HG03064 (cell line): ENCODE data around the gene GEMIN4.

Experiments used
- ATAC-seq: cut with Tn5 transposase; IDR thresholded peaks from one replicate; pipeline ENCODE4 v1.9.1; 2021; ENCODE audit warnings: low read depth; ENCODE audit not compliant: unreplicated experiment

The GEMIN4 gene

DNA sequence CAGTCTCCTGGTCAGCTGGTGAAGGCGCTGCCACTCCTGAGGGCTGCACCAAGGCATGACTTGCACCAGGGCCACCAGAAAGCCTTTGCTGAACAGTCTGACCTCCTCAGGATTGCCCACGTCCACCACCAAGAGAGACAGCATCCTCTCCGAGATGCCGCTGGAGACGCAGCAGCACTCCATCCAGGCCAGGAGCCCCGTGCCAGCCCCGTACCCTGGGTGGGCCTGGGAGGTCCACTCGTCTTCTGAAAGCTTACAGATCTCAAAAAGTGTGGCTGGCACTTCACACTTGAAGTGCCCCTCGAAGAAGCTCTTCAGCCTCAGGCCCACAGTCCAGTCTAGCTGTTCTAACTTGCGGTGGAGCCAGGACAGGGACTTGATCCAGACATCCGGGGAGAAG is 6.7 kb downstream of the GEMIN4 start:
- no peak for ATAC-seq

DNA sequence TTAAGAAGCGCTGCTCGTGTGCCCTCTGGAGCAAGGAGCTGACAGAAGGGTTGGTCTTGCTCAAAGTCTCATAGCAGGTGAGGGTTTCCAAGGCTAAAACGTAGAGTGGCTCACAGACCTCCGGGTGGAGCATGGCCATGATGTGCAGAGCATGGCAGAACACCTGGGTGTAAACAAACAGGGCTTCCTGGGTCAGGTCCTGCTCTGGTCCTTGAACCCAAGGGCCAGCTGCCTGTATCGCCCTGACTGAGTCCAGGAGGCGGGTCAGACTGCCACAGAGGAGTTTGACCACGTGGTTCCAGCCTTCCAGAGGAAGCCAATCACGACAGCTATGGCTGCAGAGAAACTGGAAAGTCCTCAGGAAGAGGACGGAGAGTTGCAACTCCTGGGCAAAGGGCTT is 7.1 kb downstream of the GEMIN4 start:
- no peak for ATAC-seq

- no peak for ATAC-seq
Measured at GRCh38 chr17:743139-743538, 8.9 kb downstream of the GEMIN4 start.

GRCh38 chr17:742147-742793 is 9.8 kb downstream of the GEMIN4 start:
- no peak for ATAC-seq

DNA sequence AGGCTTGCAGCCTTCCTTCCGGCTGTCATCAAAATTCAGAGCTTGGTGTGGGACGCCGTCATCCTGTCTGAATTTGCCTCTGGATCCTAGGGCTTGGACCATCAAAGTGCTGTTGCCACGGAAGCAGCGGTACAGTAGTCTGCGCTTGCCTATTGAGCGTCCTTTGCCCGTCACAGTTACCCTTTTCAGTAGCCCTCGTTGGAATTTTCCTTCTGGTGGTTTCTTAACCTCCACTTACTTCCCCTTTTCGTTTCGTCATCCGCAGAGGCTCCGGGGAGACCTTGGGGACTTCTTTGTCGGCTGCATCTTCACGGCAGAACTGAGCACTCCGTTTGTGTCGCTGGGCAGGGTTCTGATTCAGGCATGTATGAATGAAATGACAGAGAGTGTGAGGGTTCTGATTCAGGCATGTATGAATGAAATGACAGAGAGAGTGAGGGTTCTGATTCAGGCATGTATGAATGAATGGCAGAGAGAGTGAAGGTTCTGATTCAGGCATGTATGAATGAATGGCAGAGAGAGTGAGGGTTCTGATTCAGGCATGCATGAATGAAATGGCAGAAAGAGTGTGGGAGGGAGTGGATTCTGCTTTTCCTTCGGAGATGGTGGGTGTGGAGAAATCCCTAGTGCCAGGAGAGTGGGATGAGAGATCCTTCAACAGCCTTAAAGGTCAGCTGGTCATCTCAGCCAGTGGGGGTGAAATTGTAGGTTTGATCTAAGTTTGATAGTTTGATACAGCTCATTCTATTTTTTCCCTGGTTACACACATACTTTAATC is 11.6 kb downstream of the GEMIN4 start:
- ATAC-seq, result peak; percentile 69

DNA sequence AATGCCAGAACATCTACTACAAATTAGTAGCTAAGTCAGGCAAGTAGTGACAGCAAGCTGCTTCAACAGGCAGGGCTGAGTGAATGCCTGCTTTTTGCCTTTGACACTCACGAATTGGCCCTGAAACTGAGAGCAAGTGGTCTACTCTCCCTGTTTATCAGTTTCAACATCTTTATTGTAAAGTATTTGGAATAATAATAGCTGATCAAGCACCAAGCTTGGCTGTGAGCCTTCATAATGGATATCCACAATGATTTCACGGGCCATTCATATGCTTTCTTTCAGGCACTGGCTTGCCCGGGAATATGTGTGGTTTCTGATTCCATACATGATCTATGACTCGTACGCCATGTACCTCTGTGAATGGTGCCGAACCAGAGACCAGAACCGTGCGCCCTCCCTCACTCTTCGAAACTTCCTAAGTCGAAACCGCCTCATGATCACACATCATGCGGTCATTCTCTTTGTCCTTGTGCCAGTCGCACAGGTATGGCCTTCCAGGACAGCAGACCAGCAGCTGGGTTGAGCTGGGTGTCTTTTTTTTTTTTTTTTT is 14.4 kb downstream of the GEMIN4 start:
- no peak for ATAC-seq

DNA sequence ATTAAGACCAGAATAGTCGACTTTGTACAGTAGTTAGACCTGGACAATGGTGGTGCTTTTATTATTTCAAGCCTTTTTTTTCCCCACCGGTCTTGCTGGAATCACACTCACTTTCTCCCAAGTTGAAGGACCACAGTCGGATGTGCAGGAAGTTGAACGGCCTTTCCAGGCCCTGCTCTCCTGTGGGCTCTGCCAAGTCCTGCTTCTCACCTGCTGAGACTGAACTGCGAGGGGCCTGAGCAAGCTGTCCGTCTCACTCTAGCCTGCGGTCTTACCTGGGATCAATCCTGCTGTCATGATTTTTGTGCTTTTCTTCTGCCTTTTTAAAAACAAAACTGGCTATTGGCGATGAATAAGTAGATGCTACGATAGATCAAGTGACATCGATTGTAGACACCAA is 18.3 kb downstream of the GEMIN4 start:
- ATAC-seq, result no peak

DNA sequence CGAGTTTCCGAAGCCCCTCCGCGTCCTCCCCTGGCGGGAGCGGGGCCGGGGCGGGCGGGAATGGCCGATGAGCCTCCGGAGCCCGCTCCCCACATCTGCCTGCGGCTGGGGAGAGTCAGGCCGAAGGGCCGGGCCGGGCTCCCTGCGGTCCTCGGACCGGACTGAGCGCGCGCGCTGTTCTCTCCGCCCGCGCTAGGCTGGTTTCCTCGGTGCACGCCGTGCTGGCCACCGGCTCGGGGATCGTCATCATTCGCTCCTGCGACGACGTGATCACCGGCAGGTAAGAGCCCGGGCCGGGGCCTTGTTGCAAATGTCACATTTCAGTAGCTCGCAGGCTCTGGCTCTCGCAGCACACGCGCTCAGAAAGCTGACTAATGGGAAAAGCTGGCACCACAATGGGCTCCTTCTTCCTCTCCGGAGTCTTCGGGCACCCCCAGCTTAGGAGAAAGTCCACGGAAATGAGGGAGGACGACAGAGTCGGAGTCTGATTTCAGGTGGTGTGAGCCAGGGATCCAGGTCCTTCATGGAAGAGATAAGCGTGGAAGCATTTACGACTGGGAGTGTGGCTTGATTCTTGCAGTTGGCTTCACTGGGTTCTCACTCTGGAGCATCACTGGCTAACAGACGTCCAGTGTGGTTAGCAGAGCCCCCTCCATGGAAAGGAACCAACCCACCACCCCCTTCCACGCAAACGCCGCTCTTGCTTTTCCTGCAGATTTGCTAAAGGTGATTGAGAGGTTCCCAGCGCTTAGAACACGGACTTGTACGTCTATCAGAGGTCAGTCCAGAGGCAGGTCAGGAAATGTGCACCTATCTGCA is 19.0 kb downstream of the GEMIN4 start:
- ATAC-seq, result peak; percentile 22

DNA sequence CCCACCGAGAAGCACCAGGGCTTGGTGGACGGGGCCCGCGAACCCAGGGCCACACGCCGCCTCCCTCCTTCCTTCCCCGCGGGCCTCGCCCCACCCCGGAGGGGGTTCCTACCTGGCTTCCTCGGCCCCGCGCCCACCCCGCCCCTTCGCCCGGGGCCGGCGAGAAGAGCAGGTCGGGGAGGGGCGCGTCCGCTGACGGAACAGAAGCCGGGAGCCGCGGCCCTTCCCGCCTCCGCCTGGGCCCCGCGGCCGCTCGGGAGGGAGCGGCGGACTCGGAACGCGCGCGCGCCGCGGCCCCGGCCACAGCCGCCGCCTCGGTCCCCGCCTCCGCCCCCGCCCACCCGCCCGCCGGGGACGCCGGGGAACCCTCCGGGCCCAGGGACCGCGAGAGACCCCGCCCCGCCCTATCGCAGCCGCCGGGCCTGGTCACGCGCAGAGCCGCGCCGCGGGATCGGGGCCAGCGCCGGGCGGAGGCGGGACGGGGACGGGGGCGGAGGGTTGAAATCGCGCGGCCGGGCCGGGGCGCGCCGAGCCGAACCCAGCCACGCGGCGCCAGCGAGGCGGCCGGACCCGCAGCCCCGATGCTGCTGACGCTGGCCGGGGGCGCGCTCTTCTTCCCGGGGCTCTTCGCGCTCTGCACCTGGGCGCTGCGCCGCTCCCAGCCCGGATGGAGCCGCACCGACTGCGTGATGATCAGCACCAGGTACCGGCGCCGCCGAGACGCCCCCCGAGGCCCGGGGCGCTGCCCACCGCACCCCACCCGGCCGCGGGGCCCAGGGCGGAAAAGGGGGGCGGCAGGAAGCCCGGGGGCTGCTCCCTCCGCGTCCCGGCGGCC is 19.8 kb downstream of the GEMIN4 start, which contains the start of gene TLCD3A:
TLCD3A (plus strand) TSS at position 530 of the 835 bp plus-strand sequence; CDS start at position 582, 52 bp downstream.
- ATAC-seq, result peak; percentile 66

DNA sequence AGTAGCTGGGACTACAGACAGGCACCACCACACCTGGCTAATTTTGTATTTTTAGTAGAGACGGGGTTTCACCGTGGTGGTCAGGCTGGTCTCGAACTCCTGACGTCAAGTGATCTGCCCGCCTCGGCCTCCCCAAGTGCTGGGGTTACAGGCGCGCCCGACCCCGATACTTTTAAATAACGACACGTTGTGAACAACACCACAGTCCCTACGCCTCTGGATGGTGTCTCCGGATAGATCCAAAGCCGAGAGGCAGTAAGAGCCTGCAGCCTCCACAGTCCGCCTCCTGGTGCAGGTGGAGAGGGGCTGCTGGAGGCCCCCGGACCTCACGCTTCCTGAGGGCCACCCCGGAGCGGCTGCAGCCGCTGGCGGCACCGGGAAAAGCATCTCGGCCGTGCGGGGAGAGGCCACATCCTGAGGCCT is 20.4 kb downstream of the GEMIN4 start:
- no peak for ATAC-seq

GRCh38 chr17:728911-729310 is 23.2 kb downstream of the GEMIN4 start:
- ATAC-seq, result no peak

DNA sequence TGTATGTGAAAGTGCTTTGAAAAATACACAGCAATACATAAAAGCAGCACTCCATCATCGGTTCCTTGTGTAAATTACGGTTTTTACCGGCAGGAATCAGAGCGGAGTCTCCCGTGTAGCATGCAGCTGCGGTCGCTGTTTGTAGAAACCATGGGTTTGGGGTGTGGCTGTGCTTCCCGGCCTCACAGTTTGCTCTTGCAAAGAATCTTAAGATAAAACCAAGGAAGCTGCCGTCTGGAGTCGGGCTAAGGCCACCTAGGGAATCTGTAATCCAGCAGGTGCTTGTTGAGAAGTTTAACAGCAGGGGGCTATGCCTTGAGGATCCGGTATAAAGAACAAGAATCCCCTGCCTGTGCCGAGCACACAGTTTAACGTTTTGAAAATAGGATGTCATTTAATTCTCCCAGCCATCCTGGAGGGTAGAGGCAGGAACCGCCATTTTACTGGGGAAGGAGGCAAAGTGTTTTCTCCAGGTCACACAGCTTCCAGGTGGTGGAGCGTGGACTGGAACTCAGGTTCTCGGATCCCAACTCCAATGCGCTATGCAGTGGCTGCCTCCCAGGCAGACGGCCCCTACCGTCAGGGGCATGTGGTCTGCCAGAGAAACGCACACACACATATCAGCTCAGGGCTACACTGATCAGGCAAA is 25.7 kb downstream of the GEMIN4 start:
- no peak for ATAC-seq

DNA sequence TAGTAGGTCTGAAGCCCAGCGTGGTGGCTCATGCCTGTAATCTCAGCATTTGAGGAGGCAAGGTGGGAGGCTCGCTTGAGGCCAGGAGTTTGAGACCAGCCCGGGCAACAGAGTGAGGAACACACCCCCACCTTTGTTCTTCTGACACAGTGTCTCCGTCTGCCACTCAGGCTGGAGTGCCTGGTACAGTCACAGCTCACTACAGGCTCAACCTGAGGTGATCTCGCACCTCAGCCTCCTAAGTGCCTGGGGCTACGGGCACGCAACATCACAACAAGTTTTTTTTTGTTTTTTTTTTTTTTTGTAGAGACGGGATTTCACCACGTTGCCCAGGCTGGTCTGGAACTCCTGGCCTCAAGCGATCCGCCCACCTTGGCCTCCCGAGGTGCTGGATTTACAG is 26.3 kb downstream of the GEMIN4 start:
- no peak for ATAC-seq

DNA sequence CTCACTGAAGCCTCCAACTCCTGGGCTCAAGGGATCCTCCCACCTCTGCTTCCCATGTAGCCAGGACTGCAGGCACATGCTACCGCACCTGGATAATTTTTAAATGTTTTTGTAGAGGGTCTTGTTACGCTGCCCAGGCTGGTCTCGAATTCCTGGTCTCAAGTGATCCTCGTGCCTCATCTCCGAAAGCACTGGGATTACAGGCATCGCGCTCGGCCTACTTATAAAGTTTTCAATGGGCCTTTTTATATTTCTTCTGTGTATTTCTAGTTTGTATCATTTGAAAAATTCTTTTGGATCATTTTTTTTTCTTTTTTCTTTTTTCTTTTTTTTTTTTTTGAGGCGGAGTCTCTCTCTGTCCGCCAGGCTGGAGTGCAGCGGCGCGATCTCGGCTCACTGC is 27.0 kb downstream of the GEMIN4 start:
- no peak for ATAC-seq

DNA sequence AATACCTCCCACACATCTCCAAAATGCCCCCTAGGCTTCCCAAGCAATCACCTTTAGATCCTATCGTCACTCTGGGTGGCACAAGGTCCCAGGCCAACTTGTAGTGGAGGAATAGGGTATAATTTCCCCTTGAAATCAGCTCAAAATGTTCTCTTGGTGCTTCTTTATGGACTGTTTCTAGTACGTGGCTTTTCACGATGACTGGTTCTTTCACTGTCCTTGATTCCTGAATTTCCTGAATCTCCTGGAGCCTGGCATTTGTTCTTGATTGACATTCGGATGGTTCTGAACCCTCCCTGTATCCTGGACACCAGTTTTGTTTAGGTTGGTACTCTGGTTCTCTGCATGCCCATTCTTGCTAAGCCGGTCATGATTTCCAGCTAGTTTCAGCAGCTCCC is 30.5 kb downstream of the GEMIN4 start:
- no peak for ATAC-seq

DNA sequence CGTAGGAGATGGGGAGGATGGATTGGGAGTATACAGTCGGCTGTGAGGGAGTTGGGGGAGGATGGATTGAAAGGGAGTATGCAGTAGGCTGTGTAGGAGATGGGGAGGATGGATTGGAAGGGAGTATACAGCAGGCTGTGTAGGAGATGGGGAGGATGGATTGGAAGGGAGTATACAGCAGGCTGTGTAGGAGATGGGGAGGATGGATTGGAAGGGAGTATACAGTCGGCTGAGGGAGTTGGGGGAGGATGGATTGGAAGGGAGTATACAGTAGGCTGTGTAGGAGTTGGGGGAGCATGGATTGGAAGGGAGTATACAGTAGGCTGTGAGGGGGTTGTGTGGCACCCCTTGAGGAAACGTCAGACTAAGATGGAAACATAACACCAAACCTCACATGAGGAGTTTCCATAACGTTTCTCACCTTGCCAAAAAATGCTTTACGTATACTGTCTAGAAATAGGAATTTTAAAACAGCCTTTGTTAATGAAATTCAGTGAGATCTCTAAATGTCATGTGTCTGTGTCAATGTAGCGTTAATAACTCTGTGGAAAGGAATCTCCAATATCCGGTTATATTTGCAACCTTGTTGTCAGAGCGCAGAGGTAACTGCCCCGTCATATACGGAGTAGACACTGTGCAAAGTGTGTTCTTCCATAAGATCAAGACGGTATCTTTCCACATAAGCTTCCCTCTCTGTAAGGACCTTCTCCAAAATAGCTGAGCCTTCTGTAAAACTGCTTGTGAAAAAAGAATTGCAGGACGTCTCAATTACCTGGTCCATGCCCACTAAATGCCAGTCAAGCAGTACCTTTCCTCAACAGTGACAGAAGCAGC is 31.1 kb downstream of the GEMIN4 start:
- ATAC-seq, result no peak

GRCh38 chr17:718075-718474 is 34.0 kb downstream of the GEMIN4 start:
- no peak for ATAC-seq

- ATAC-seq, result no peak
Measured at GRCh38 chr17:708132-708531, 43.9 kb downstream of the GEMIN4 start.

- no peak for ATAC-seq
Measured at GRCh38 chr17:705863-706262, 46.2 kb downstream of the GEMIN4 start.
